AG04450 (cell line): ENCODE measurements around the gene PRKG1. TPM values are rescaled to one million over a fixed set of nuclear protein-coding genes. Genes with fewer than 3 reads are reported as not detected.

Experiments used
- CTCF ChIA-PET: fragments of 300-600, 350-600 bp; formaldehyde crosslinking; extraction: SDS; loops from one replicate; lab custom pipeline; 2022; ENCODE audit warnings: antibody characterized with exemption, inconsistent platforms; lab: Charles Lee
- POLR2A ChIA-PET: fragments of 350-600 bp; formaldehyde crosslinking; extraction: SDS; loops from one replicate; lab custom pipeline; 2021; ENCODE audit warnings: antibody characterized with exemption, inconsistent platforms; lab: Yijun Ruan, JAX
- DNase-seq: peaks from one replicate; pipeline ENCODE4 v3.0.0-alpha.2; 2011; ENCODE audit warnings: low read depth, low spot score
- H3K27ac ChIP-seq: one replicate; pipeline ENCODE4 v1.5.1; 2012; ENCODE audit warnings: low read depth, low read length, control low read depth
- H3K27me3 ChIP-seq: one replicate; pipeline ENCODE4 v1.6.0; 2012; ENCODE audit warnings: low read length; ENCODE audit not compliant: control insufficient read depth, insufficient read depth
- H3K4me3 ChIP-seq: 2 replicates; pipeline ENCODE4 v1.5.1; 2011; ENCODE audit warnings: mild to moderate bottlenecking, low read depth, low read length, control low read depth
- H3K9me3 ChIP-seq: 2 replicates; pipeline ENCODE4 v1.5.1; 2012; ENCODE audit warnings: low read length; ENCODE audit not compliant: control insufficient read depth, insufficient read depth
- polyA plus RNA-seq: library from polyadenylated mRNA; depleted of rRNA; stranded (reverse); fragments of >200 nt; gene quantifications from 2 replicates; pipeline ENCODE4 v1.2.3, GENCODE V29; 2011
- TF ChIP-seq, protein P1 (sequence below): IDR thresholded peaks from 2 replicates; pipeline ENCODE4 v1.5.1; 2011; ENCODE audit warnings: low read depth, low read length, control low read depth, inconsistent platforms

PRKG1 gene
- polyA plus RNA-seq, 1 experiment = 19.0 TPM

DNA sequence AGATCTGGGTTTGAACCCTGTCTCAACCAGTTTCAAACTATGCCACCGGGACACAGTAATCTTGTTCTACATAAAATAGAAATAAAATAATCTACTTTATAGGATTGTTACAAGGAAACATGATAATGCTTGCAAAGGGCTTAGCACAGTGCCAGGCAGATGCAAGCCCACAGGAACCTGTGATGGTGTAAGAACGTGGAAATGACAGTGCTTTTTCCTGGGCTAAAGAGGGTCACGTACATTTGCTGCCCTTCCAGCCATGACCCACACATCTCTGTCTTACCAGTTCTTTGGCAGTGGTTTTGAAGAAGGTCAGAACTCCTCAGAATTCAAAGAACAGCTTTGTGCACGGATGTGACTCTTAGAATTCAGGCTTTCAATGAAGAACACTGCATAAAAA lies 342.2 kb downstream of the PRKG1 start:
- Histone ChIP-seq H3K27me3 (no peaks in the 10 kb centered on the region), H3K9me3 (no peaks in the 10 kb centered on the region), H3K4me3 (no peak overlapping the region), H3K27ac (no peak overlapping the region)
- POLR2A ChIA-PET = no interaction called here
- TF ChIP-seq, protein P1, sequence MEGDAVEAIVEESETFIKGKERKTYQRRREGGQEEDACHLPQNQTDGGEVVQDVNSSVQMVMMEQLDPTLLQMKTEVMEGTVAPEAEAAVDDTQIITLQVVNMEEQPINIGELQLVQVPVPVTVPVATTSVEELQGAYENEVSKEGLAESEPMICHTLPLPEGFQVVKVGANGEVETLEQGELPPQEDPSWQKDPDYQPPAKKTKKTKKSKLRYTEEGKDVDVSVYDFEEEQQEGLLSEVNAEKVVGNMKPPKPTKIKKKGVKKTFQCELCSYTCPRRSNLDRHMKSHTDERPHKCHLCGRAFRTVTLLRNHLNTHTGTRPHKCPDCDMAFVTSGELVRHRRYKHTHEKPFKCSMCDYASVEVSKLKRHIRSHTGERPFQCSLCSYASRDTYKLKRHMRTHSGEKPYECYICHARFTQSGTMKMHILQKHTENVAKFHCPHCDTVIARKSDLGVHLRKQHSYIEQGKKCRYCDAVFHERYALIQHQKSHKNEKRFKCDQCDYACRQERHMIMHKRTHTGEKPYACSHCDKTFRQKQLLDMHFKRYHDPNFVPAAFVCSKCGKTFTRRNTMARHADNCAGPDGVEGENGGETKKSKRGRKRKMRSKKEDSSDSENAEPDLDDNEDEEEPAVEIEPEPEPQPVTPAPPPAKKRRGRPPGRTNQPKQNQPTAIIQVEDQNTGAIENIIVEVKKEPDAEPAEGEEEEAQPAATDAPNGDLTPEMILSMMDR = no peak
- CTCF ChIA-PET = interaction anchor here (0.6 kb wide), 1 partner anchor 52 kb away, joined by 3 read pairs; no protein-coding TSS in a partner anchor
- DNase-seq = no peak

DNA sequence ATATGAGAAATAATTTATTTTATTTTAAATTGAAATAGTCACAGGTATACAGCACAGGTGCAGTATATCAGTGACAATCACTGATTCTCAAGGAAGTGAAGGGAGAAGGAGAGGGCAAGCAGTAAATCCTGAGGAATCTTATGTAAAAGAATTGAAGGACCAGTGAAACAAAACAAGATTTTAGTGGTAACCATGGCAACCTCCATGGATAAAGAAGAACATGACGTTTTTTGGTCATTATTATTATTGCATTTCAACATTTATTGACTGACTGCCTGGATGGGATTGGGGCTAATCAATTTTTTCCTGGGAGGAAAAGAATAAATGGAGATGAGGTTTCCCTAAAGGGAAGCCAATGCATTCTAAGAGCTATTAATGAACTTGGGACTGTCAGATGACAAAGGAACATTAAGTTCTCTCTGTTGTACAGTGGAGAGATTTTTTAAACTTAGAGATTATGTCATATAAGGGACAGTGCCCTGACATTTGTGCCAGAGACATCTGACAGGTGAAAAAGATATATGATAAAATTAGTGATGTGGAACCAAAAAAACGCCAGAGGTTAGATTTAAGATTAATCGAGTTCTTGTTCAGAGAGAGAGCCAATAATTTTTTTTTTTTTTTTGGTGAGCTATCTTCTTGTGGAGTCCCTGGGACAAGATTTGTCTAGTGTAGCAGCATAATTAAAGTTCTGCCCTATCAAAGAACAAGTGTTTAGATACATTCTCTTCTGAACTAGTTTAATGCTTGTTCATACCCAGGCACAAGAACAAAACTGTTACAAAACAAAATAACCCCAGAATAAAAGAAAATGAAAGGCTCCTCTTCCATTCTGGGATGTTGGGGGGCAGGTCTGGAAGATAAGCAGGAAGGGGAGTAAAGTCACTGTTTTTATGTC lies 345.2 kb downstream of the PRKG1 start:
- no peak for DNase-seq
- Histone ChIP-seq H3K4me3 (no peak overlapping the region), H3K9me3 (no peaks in the 10 kb centered on the region), H3K27me3 (no peaks in the 10 kb centered on the region), H3K27ac (no peak overlapping the region)
- TF ChIP-seq, protein P1 = no peak
- POLR2A ChIA-PET = no interaction called here
- CTCF ChIA-PET = interaction anchor here (1.6 to 4.4 kb wide), 2 partner anchors 356 to 409 kb away, joined by 5 to 66 read pairs; no protein-coding TSS in a partner anchor

DNA sequence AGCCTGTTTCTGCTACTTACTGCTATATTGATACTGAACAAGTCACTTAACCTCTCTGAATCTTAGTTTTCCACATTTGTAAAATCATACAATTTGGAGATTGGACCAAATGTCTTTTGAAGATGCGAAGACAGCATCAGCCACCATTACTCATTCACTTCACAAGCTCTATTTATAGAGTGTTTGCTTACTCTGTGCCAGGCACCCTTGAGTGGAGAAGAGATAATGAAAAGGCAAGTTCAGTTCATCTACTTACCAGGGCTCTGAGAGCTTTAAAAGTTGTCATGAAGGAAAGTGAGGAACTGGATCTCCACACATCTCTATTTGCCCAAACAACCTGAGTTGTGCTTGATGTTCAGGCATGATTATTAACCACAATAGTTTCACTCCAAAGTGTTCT lies 347.6 kb downstream of the PRKG1 start:
- no peak for DNase-seq
- TF ChIP-seq, protein P1 = no peak
- Histone ChIP-seq H3K4me3 (no peak overlapping the region), H3K27ac (no peak overlapping the region), H3K27me3 (no peaks in the 10 kb centered on the region), H3K9me3 (no peaks in the 10 kb centered on the region)
- ChIA-PET CTCF (interaction anchor here (0.6 to 4.4 kb wide), 32 partner anchors 8 to 1070 kb away, joined by 3 to 66 read pairs (median 3); no protein-coding TSS in a partner anchor), POLR2A (no interaction called here)

DNA sequence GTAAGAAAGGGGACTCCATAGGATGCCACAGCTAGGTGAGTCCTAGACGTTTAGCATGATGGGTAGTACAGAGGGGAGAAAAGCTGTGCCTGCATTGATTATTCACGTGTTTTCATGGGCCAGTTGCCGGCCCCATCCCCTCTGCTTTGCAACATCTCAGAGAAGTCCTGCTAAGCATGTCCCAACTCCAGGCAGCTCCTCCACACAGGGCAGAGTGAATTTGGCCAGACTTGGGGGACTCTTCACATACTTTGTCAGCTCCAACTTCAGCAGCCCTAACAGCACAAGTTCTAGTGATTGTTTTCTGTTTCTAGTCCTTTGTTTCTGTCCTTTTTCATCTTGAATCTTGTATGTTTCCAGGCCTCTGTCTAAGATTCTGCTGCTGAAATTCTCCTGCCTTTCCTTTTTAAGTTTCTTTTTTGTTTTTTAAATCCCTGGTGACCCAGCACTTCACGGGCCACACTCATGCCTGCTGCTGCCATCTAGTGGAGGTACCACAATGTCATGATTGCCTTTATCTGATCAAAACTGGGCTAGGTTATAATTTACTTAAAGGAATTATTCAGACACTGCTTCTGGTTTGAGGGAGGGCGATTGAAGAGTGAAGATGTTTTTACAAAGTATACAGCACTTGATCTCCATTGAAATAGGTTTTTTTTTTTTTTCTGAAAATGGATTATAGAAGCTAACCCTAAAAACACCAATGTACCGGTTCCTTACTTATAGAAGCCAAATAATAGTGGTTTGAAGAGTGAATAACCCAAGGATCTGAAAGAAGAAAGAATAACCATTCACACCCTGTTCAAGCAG lies 348.2 kb downstream of the PRKG1 start:
- CTCF ChIA-PET = interaction anchor here (0.6 to 4.4 kb wide), 49 partner anchors 8 to 1069 kb away, joined by 3 to 66 read pairs (median 3); no protein-coding TSS in a partner anchor
- POLR2A ChIA-PET = no interaction called here
- Histone ChIP-seq H3K27me3 (no peaks in the 10 kb centered on the region), H3K9me3 (no peaks in the 10 kb centered on the region), H3K27ac (no peak overlapping the region), H3K4me3 (no peak overlapping the region)
- TF ChIP-seq, protein P1 = peak; percentile 80
- peak; percentile 32 for DNase-seq
